AG09319 (cell line): Measurements from ENCODE around the gene ZNF771.
A peak's percentile ranks its signal among the peaks of the same experiment; 100 is the strongest.

Experiments
- DNase-seq: peaks from one replicate; pipeline ENCODE4 v3.0.0-alpha.2; 2010; ENCODE audit warnings: low read depth; ENCODE audit errors: extremely low read depth
- CTCF ChIP-seq: IDR thresholded peaks from 2 replicates; pipeline ENCODE4 v1.5.1; 2011; ENCODE audit warnings: low read depth, mild to moderate bottlenecking, inconsistent platforms, low read length, moderate library complexity

ZNF771 gene

GRCh38 chr16:30406795-30407101 is 658 bp upstream of the ZNF771 start:
- no peak for TF ChIP-seq CTCF
- DNase-seq: no peak

GRCh38 chr16:30407804-30408534 is 563 bp downstream of the ZNF771 start:
- TF ChIP-seq CTCF: no peak
- DNase-seq: no peak

GRCh38 chr16:30409125-30410060 is 2.0 kb downstream of the ZNF771 start:
- TF ChIP-seq CTCF: peak; percentile 96
- peak; percentile 61 for DNase-seq

GRCh38 chr16:30413112-30413806 is 5.9 kb downstream of the ZNF771 start:
- TF ChIP-seq CTCF: no peak
- no peak for DNase-seq

GRCh38 chr16:30414159-30414558 is 6.8 kb downstream of the ZNF771 start:
- no peak for DNase-seq
- TF ChIP-seq CTCF: no peak

DNA sequence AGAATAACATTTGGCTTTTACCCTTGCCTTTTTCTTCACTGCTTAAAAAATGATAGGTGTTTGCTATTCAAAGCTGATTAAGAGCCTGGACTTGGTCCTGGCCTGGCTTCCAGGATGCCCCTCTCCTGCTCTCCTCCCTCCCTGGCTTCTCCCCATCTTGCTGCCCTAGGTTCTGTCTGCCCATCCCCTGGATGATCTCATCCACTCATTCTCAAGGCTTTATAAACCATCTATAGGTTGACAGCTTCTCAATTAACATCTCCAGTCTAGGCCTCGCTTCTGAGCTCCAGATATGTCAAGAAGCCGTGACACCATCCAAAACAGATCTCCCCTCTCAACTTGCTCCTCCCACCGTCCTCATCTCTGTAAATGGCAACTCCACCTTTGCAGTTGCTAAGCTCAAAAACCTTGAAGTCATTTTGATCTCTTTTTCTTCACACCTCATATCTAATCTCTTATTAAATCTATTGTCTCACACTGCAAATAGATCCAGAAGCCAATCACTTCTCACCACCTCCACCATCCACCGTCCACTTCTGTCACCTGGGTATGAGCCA is 8.7 kb downstream of the ZNF771 start:
- TF ChIP-seq CTCF: no peak
- no peak for DNase-seq
